Occipital lobe (tissue), 3 donors: ENCODE measurements around the gene CCNK. TPM values are rescaled to one million over a fixed set of nuclear protein-coding genes. Genes with fewer than 3 reads are reported as not detected.

Experiments
- DNase-seq: peaks from one replicate; lab custom pipeline; 2025; lab: John Stamatoyannopoulos, UW
- small RNA-seq: library from RNA; depleted of rRNA; stranded (forward); fragments of <200 nt; gene quantifications from one replicate; pipeline ENCODE3, GENCODE V24; 2014
- total RNA-seq: library from RNA; depleted of rRNA; stranded (reverse); fragments of >200 nt; gene quantifications from one replicate; pipeline ENCODE4 v1.2.3, GENCODE V29; 2014

Gene CCNK
- total RNA-seq, 1 donor from 2014 or later = 22.6 TPM

DNA sequence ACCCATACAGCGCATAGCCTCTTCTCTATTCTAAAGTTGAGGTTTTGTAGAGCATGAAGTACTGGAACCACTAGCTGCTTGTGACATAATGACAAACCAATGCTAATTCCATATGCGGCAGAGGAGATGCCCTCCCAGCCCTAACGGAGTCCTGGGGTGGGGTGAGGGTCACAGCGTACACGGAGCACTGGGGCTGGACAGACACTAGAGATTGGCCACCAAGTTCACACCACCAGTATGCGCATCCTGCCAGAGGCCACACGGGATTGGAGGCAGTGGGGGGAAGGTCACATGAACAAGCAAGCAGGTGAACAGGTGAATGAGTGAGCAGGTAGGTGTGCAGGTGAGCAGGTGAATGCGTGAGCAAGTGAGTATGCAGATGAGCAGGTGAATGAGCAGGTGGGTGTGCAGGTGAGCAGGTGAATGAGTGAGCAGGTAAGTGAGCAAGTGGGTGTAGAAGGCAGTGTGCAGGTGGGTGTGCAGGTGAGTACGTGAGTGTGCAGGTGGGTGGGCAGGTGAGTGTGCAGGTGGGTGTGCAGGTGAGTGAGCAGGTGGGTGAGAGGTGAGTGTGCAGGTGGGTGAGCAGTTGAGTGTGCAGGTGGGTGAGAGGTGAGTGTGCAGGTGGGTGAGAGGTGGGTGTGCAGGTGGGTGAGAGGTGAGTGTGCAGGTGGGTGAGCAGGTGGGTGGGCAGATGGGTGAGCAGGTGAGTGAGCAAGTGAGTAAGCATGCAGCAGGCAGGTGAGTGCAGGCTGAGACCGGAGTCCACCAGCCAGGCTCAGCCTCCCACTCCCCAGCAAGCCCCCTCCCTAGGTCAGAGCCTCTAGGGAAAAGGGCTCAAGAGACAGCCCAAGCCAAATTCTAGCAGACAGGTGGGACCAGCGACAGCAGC is 70.1 kb downstream of the CCNK start:
- no peak for DNase-seq

- no peak for DNase-seq
These were observed 70.9 kb downstream of the CCNK start for GRCh38 chr14:99552021-99552553.

GRCh38 chr14:99552572-99553216 is 71.5 kb downstream of the CCNK start:
- DNase-seq = no peak

GRCh38 chr14:99554184-99554583 is 73.0 kb downstream of the CCNK start:
- no peak for DNase-seq

DNA sequence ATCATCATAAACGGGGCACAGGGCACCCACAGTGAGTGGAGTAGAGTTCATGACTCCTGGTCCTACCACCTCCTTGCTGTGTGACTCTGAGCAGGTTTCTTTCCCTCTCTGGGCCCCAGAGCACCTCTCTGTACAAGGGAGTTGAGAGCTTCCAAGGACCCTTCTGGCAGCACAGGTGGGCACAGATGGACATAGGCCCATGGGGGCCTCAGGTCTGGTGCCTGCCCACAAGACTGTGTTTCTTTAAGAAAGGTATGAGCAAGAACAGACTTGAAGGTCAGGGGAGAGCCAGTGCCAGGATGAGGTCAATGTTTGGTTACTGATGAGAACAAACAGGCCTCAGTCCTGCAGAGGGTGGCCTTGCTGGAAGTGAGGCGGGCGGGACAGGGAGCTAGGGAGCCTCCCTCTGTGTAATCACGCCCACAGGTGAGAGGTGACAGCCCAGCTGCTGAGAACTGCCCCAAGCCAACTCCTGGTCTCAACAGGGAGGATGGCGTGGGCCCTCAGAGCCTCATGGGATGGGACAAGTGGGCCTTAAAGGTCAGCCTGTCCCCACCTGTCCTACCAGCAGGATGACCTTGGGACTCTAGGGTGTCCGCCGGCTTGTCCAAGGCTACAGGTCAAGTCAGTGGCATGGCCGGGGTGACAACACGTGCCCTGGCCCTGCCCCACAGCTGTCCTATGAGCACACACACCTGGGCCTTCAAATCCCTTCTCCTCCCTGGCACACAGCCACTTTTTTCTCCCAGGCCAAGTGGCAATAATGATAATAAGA is 73.7 kb downstream of the CCNK start:
- no peak for DNase-seq

- no peak for DNase-seq
These were observed 75.1 kb downstream of the CCNK start for GRCh38 chr14:99556134-99556791.

DNA sequence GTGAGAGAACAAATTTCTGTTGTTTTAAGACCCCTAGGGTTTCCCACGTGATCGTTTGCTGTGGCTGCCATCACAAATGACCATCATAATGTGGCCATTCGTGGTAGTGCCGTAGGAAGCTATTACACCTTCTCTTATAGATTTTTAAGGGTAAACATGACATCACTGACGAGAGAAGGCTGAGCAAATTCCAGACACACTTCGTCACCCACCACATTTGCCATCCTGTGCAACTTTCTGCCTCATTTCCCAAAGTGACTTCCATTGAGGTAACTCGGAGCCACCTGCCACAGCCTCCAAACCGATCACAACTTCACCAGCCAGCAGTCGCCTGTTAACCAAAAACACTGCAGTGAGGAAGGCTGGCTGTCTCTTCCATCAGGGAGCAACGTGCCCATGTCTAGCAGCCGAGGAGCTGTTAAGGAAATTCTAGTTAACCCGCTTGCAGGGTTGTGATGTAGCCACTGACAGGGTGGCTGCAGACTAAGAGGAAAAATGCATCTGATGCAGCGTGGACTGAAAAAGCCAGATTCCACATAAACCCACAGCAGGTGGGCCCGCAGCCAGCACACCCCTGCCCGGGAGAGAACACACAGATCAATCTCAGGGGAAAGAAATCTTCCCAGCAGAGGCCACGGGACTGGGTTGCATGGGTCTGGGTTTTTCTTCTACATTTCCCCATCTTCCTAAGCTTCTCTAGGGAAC is 78.2 kb downstream of the CCNK start:
- no peak for DNase-seq

DNA sequence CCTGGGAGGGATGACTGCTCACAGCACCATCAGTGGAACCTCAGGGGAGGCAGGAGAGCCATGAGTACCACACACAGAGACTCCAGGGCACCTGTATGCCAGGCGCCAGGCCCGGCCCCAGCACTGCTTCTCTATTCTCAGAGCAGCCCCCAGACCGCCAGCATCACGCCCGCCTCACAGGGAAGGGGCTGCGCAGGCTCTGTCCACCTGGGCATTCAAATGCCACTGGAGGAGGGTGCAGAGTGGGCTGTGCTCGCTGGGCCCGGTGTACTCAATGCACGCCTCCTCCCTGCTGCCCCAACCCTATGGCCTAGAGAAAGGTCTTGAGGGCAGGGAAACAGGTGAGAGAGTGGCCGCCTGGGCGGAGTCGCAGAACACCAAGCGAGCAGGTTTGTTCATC is 79.2 kb downstream of the CCNK start:
- no peak for DNase-seq

GRCh38 chr14:99560922-99561683 is 79.9 kb downstream of the CCNK start:
- no peak for DNase-seq

DNA sequence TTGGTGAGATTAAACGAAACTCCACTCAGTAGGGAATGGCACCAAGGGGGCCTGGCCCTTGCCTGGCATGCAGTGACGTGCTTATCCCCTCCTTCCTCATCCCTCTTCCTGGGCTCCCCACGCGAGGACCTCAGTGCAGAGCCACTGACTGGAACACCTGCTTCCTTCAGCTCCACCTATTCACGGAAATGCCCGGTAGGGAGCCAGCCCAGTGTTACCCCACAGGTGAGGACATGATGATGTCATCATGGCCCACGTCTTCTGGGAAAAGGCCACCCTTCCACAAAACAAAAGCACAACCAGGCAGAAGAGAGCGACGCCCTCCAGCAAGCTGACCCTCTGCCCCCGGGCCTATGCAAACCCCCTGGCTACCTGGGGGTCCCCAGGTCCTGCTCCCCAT is 80.7 kb downstream of the CCNK start:
- no peak for DNase-seq

Small RNA genes lying within 50 kb of the gene (small RNA-seq; reads per million reads assigned to genes)
- not detected for gene RNU6-91P

Other genes with a start within 250 kb of the CCNK start
- gene BCL11B, start 209.2 kb upstream of the CCNK start, total RNA-seq = 27.0 TPM
- 78.8 TPM for gene SETD3, start 550 bp upstream of the CCNK start, total RNA-seq
- 9.7 TPM for gene CCDC85C, start 122.8 kb downstream of the CCNK start, total RNA-seq
- 6.4 TPM for gene HHIPL1, start 163.7 kb downstream of the CCNK start, total RNA-seq
- gene CYP46A1, start 202.9 kb downstream of the CCNK start, total RNA-seq = 2.3 TPM